ENCODE results near the gene IL36A.

Gene IL36A

DNA sequence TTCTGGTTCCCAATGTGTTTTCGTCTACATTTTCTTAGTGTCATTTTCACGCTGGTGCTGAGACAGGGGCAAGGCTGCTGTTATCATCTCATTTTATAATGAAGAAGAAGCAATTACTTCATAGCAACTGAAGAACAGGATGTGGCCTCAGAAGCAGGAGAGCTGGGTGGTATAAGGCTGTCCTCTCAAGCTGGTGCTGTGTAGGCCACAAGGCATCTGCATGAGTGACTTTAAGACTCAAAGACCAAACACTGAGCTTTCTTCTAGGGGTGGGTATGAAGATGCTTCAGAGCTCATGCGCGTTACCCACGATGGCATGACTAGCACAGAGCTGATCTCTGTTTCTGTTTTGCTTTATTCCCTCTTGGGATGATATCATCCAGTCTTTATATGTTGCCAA is 20.2 kb upstream of the IL36A start:
- ATAC-seq (replicated peaks) (peak; percentile 64), DNase-seq (peak in 1 of 3 experiments; percentile 5)
- Mint-ChIP-seq H3K4me3 (no peak overlapping the region), H3K36me3 (ENCODE audit: insufficient read depth) (no peaks in the 10 kb centered on the region), H3K27ac (no peak overlapping the region), H3K27me3 (no peaks in the 10 kb centered on the region), H3K9me3 (no peaks in the 10 kb centered on the region), H3K4me1 (ENCODE audit: low read depth in 2 of 2) (peaks cover 0 to 17% of the 10 kb centered on the region in 2 donors)

GRCh38 chr2:112989611-112990010 is 15.6 kb upstream of the IL36A start:
- H3K4me3 Mint-ChIP-seq: no peak overlapping the region
- peaks cover 0 to 8% of the 10 kb centered on the region in 2 donors for H3K9me3 Mint-ChIP-seq
- peaks cover 0 to 12% of the 10 kb centered on the region in 2 donors for H3K4me1 Mint-ChIP-seq (ENCODE audit: low read depth in 2 of 2)
- DNase-seq (no peak), ATAC-seq (replicated peaks) (no peak)
- no peak overlapping the region for H3K27ac Mint-ChIP-seq
- peaks cover 22 to 25% of the 10 kb centered on the region in 2 donors for H3K27me3 Mint-ChIP-seq
- H3K36me3 Mint-ChIP-seq (ENCODE audit: insufficient read depth): no peaks in the 10 kb centered on the region

DNA sequence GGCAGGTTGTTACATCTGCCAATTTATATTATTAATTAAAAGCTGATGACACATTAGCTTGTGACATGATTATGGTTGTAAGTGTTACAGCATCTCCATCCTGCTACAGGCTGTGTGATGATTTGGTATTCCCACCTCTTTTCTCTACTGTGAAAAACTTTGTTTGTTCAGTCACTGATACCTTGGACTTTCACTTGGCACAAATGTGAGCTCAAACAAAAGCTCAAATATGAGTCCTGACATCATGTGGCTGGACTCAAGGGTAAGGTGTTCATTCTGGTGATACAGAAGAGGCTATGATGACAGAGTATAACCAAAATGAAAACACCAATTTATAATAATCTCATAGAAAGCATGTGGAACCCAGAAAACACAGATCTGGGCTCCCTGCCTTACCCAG is 11.4 kb upstream of the IL36A start:
- H3K4me3 Mint-ChIP-seq: no peak overlapping the region
- peaks cover 6 to 16% of the 10 kb centered on the region in 2 donors for H3K4me1 Mint-ChIP-seq (ENCODE audit: low read depth in 2 of 2)
- H3K27ac Mint-ChIP-seq: no peak overlapping the region
- no peak for ATAC-seq (replicated peaks)
- peaks cover 0 to 8% of the 10 kb centered on the region in 2 donors for H3K9me3 Mint-ChIP-seq
- peaks cover 22 to 25% of the 10 kb centered on the region in 2 donors for H3K27me3 Mint-ChIP-seq
- no peak for DNase-seq
- no peaks in the 10 kb centered on the region for H3K36me3 Mint-ChIP-seq (ENCODE audit: insufficient read depth)

DNA sequence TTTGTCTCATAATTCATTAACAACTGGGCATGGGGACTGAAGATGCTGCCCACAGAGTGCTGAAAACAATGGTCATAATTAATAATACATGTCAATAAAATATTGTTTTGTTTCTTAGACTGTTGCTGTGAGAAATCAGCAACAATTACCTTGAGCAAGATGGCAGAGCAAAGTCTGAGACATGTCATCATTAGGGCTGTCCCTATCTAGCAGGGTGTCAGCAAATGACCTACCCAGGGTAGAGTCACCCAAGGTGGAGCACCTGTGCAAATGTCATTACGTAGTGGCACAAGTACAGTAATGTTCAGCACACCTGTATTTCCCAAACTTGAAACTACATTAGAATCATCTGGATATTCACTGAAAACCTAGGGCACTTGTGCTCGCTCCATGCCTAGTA is 10.6 kb upstream of the IL36A start:
- DNase-seq (no peak), ATAC-seq (replicated peaks) (no peak)

GRCh38 chr2:112995346-112995920 is 9.8 kb upstream of the IL36A start:
- Mint-ChIP-seq H3K9me3 (peaks cover 0 to 9% of the 10 kb centered on the region in 2 donors), H3K27ac (no peak overlapping the region), H3K4me1 (ENCODE audit: low read depth in 2 of 2) (peaks cover 6 to 16% of the 10 kb centered on the region in 2 donors), H3K27me3 (peaks cover 22 to 35% of the 10 kb centered on the region in 2 donors), H3K4me3 (peak overlapping the region; percentile 50 to 55), H3K36me3 (ENCODE audit: insufficient read depth) (no peaks in the 10 kb centered on the region)
- DNase-seq: no peak
- ATAC-seq (replicated peaks): no peak

More for the DNA sequence above, 10.6 kb upstream of the IL36A start:
- Mint-ChIP-seq H3K27me3 (peaks cover 22 to 30% of the 10 kb centered on the region in 2 donors), H3K4me3 (no peak overlapping the region), H3K27ac (no peak overlapping the region), H3K9me3 (peaks cover 0 to 8% of the 10 kb centered on the region in 2 donors), H3K36me3 (ENCODE audit: insufficient read depth) (no peaks in the 10 kb centered on the region), H3K4me1 (ENCODE audit: low read depth in 2 of 2) (peaks cover 6 to 16% of the 10 kb centered on the region in 2 donors)

DNA sequence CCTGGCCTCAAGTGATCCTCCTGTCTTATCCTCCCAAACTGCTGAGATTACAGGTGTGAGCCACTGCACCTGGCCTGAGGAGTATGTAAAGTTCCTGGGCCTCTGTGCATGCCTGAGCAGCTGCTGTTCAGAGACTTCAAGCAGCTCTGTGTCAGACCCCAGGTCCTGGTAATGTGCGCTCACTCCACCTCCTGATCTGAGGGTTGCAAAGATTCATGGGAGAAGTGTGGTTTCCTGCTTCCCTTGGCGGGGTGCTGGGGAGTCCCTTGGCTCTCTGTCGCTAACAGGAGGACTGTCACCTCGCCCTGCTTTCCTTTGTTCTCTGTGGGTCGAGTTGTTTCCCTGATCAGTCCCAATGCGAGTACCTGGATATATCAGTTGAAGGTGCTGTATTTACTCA is 8.6 kb upstream of the IL36A start:
- peak overlapping the region; percentile 15 to 38 for H3K4me3 Mint-ChIP-seq

DNA sequence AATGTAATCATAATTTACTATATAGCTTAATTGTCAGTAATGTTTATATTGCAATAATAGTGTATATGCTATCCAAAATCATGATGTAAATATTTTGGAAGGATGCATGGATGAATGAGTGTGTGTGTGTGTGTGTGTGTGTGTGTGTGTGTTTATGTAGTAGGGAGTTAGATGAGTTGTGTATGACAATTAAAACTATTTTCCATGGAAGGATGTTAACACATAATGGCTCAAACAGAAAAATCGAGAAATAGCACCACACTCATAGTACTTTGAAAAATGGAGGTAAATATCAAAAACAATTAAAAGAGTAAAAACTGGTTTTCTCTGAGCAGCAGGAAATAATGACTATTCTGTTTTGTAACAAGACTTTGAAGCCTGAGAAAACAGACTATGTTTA is 8.1 kb upstream of the IL36A start:
- Mint-ChIP-seq H3K27me3 (peaks cover 29 to 49% of the 10 kb centered on the region in 2 donors), H3K27ac (peak overlapping the region in 1 of 2 donors; percentile 52), H3K4me3 (peak overlapping the region in 1 of 2 donors; percentile 38), H3K4me1 (ENCODE audit: low read depth in 2 of 2) (peaks cover 6 to 16% of the 10 kb centered on the region in 2 donors), H3K9me3 (peaks cover 4 to 22% of the 10 kb centered on the region in 2 donors), H3K36me3 (ENCODE audit: insufficient read depth) (no peaks in the 10 kb centered on the region)
- no peak for DNase-seq
- no peak for ATAC-seq (replicated peaks)

More for the DNA sequence above, 8.6 kb upstream of the IL36A start:
- Mint-ChIP-seq H3K4me1 (ENCODE audit: low read depth in 2 of 2) (peaks cover 6 to 16% of the 10 kb centered on the region in 2 donors), H3K27ac (peak overlapping the region in 1 of 2 donors; percentile 52), H3K27me3 (peaks cover 31 to 47% of the 10 kb centered on the region in 2 donors), H3K9me3 (peaks cover 4 to 21% of the 10 kb centered on the region in 2 donors), H3K36me3 (ENCODE audit: insufficient read depth) (no peaks in the 10 kb centered on the region)
- DNase-seq (peak; percentile 18 to 52 (median 26)), ATAC-seq (replicated peaks) (peak; percentile 94)

- peaks cover 4 to 16% of the 10 kb centered on the region in 2 donors for H3K9me3 Mint-ChIP-seq
- peaks cover 6 to 10% of the 10 kb centered on the region in 2 donors for H3K4me1 Mint-ChIP-seq (ENCODE audit: low read depth in 2 of 2)
Measured at GRCh38 chr2:113000436-113000835, 4.8 kb upstream of the IL36A start.

DNA sequence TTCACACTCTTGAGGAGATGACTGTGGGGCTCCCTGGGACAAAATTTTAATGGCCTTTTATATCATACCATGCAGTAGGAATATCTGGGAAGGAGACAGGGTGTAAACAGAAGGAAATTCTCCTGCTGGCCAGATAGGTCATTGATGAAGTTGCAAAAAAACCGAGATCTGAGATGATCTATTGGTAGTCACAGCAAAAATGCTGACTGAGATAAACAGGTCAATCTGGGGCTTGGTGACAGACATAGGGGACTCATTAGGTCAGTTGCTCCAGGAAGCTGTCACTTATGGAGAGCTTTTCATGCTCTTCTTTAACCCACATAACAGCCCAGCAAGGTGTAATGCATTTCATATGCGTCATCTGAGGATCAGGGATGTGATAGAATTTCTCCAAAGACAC is 2.6 kb upstream of the IL36A start:
- no peak overlapping the region for H3K4me3 Mint-ChIP-seq
- ATAC-seq (replicated peaks) (no peak), DNase-seq (no peak)
- H3K9me3 Mint-ChIP-seq: peaks cover 4 to 16% of the 10 kb centered on the region in 2 donors
- no peaks in the 10 kb centered on the region for H3K4me1 Mint-ChIP-seq (ENCODE audit: low read depth in 2 of 2)
- H3K36me3 Mint-ChIP-seq (ENCODE audit: insufficient read depth): no peaks in the 10 kb centered on the region
- no peak overlapping the region for H3K27ac Mint-ChIP-seq
- H3K27me3 Mint-ChIP-seq: peaks cover 8 to 65% of the 10 kb centered on the region in 2 donors

More at GRCh38 chr2:113000436-113000835, 4.8 kb upstream of the IL36A start:
- DNase-seq: no peak
- Mint-ChIP-seq H3K4me3 (no peak overlapping the region), H3K27ac (no peak overlapping the region), H3K36me3 (ENCODE audit: insufficient read depth) (no peaks in the 10 kb centered on the region), H3K27me3 (peaks cover 8 to 53% of the 10 kb centered on the region in 2 donors)
- ATAC-seq (replicated peaks): no peak

GRCh38 chr2:113007250-113007649 is 2.0 kb downstream of the IL36A start:
- DNase-seq (no peak), ATAC-seq (replicated peaks) (no peak)
- Mint-ChIP-seq H3K36me3 (ENCODE audit: insufficient read depth) (no peaks in the 10 kb centered on the region), H3K9me3 (no peaks in the 10 kb centered on the region), H3K4me1 (ENCODE audit: low read depth in 2 of 2) (no peaks in the 10 kb centered on the region), H3K27me3 (peaks cover 8 to 37% of the 10 kb centered on the region in 2 donors), H3K27ac (no peak overlapping the region), H3K4me3 (no peak overlapping the region)

- Mint-ChIP-seq H3K36me3 (ENCODE audit: insufficient read depth) (no peaks in the 10 kb centered on the region), H3K27ac (no peak overlapping the region), H3K9me3 (no peaks in the 10 kb centered on the region), H3K4me1 (ENCODE audit: low read depth in 2 of 2) (no peaks in the 10 kb centered on the region), H3K4me3 (no peak overlapping the region), H3K27me3 (peaks cover 16 to 28% of the 10 kb centered on the region in 2 donors)
- no peak for ATAC-seq (replicated peaks)
- no peak for DNase-seq
Measured at GRCh38 chr2:113009622-113010021, 4.4 kb downstream of the IL36A start.

DNA sequence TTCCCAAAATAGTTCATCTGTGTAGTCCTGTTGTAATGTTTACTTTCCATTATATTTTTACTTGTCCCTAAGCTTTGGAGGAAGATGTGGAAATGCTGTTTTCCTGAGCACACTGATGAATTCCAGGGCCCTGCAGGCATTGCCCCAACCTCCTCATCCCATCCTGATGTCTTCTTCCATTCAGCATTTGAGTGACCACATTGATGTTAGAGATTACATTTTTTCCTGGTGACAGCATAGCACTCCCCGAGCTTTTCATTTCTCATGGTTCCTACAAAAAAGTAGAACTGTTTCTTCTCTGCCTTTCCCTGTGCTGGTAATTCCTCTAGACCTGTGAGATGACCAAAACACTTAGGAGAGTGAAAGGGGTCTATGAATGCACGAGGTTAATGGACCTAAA is 4.8 kb downstream of the IL36A start:
- Mint-ChIP-seq H3K36me3 (ENCODE audit: insufficient read depth) (no peaks in the 10 kb centered on the region), H3K27me3 (peaks cover 20 to 23% of the 10 kb centered on the region in 2 donors), H3K9me3 (no peaks in the 10 kb centered on the region), H3K27ac (no peak overlapping the region), H3K4me1 (ENCODE audit: low read depth in 2 of 2) (no peaks in the 10 kb centered on the region), H3K4me3 (no peak overlapping the region)
- DNase-seq (no peak), ATAC-seq (replicated peaks) (no peak)

DNA sequence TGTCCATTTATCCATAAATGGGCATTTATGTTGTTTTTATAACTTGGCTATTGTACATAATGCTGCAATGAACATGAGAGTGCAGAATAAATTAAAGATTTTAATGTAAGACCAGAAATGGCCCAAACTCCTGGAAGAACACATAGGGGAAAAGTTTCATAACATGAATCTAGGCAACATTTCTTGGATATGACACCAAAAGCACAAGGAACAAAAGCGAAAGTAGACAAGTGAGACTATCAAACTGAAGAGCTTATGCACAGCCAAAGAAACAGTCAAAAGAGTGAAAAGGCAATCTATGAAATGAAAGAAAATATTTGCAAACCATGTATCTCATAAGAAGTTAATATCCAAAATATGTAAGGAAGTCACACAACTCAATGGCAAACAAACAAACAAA is 5.8 kb downstream of the IL36A start:
- Mint-ChIP-seq H3K36me3 (ENCODE audit: insufficient read depth) (no peaks in the 10 kb centered on the region), H3K27me3 (peaks cover 14 to 21% of the 10 kb centered on the region in 2 donors), H3K4me3 (no peak overlapping the region), H3K4me1 (ENCODE audit: low read depth in 2 of 2) (no peaks in the 10 kb centered on the region), H3K27ac (no peak overlapping the region), H3K9me3 (no peaks in the 10 kb centered on the region)
- ATAC-seq (replicated peaks): no peak
- DNase-seq: no peak
